ENCODE results near the gene NCKAP1.

Gene NCKAP1

GRCh38 chr2:182890305-182890704, 148.0 kb downstream of the NCKAP1 start:
- Histone ChIP-seq H3K27me3 (ENCODE audit: insufficient read depth, poor library complexity, severe bottlenecking) (no peaks in the 10 kb centered on the region), H3K4me3 (replicated peaks; ENCODE audit: insufficient read depth, low read length) (no peak overlapping the region), H3K27ac (replicated peaks) (no peak overlapping the region)
- TF ChIP-seq REST (IDR thresholded peaks at IDR 0.05; ENCODE audit: insufficient replicate concordance, low read depth) (no peak), GABPA (IDR thresholded peaks at IDR 0.05; ENCODE audit: low read depth) (no peak), CTCF (IDR thresholded peaks at IDR 0.05; ENCODE audit: insufficient read depth, low read length) (no peak), SPI1 (IDR thresholded peaks at IDR 0.05; ENCODE audit: borderline replicate concordance, low read depth) (no peak), POLR2AphosphoS5 (IDR thresholded peaks at IDR 0.05; ENCODE audit: low read depth) (no peak)
- DNase-seq (ENCODE audit: low read depth in 1 of 2, low spot score in 1 of 2): no peak

- Histone ChIP-seq H3K4me3 (replicated peaks; ENCODE audit: insufficient read depth, low read length) (no peak overlapping the region), H3K27me3 (ENCODE audit: insufficient read depth, poor library complexity, severe bottlenecking) (no peaks in the 10 kb centered on the region), H3K27ac (replicated peaks) (no peak overlapping the region)
- no peak for DNase-seq (ENCODE audit: low read depth in 1 of 2, low spot score in 1 of 2)
- TF ChIP-seq CTCF (IDR thresholded peaks at IDR 0.05; ENCODE audit: insufficient read depth, low read length): no peak
- TF ChIP-seq GABPA (IDR thresholded peaks at IDR 0.05; ENCODE audit: low read depth): no peak
- no peak for TF ChIP-seq POLR2AphosphoS5 (IDR thresholded peaks at IDR 0.05; ENCODE audit: low read depth)
- TF ChIP-seq REST (IDR thresholded peaks at IDR 0.05; ENCODE audit: insufficient replicate concordance, low read depth): no peak
- TF ChIP-seq SPI1 (IDR thresholded peaks at IDR 0.05; ENCODE audit: borderline replicate concordance, low read depth): no peak
Measured at GRCh38 chr2:182887753-182888415, 150.4 kb downstream of the NCKAP1 start.

- Histone ChIP-seq H3K27ac (replicated peaks) (no peak overlapping the region), H3K4me3 (replicated peaks; ENCODE audit: insufficient read depth, low read length) (no peak overlapping the region), H3K27me3 (ENCODE audit: insufficient read depth, poor library complexity, severe bottlenecking) (no peaks in the 10 kb centered on the region)
- DNase-seq (ENCODE audit: low read depth in 1 of 2, low spot score in 1 of 2): no peak
- TF ChIP-seq REST (IDR thresholded peaks at IDR 0.05; ENCODE audit: insufficient replicate concordance, low read depth): no peak
Measured at GRCh38 chr2:182887093-182887492, 151.2 kb downstream of the NCKAP1 start.
